Neural cell (in vitro differentiated cells): ENCODE data around the gene MRPL24. TPM values are rescaled to one million over a fixed set of nuclear protein-coding genes. Genes with fewer than 3 reads are reported as not detected.

ENCODE experiments used
- H2AFZ ChIP-seq: fragments of 200-600, 300-800 bp; sonication (generic), shearing (Covaris generic); 2 replicates; pipeline ENCODE4 v1.6.0; 2014; ENCODE audit warnings: low read depth, mild to moderate bottlenecking, antibody characterized with exemption, low read length, moderate library complexity
- H3F3A ChIP-seq: fragments of 200-600 bp; shearing (Covaris generic); 2 replicates; pipeline ENCODE4 v1.6.1; 2016; ENCODE audit warnings: mild to moderate bottlenecking, moderate library complexity, mixed read lengths, antibody characterized with exemption, low read length; ENCODE audit not compliant: insufficient read depth, poor library complexity, severe bottlenecking
- H3K27ac ChIP-seq: fragments of 200-600, 300-800 bp; sonication (generic), shearing (Covaris generic); 2 replicates; pipeline ENCODE4 v1.5.1; 2014; ENCODE audit warnings: mild to moderate bottlenecking, low read length, moderate library complexity
- H3K27me3 ChIP-seq: fragments of 300-800, 200-600 bp; sonication (generic), shearing (Covaris generic); 2 replicates; pipeline ENCODE4 v1.6.0; 2014; ENCODE audit warnings: mild to moderate bottlenecking, low read depth, low read length, moderate library complexity; ENCODE audit not compliant: insufficient read depth
- H3K36me3 ChIP-seq: fragments of 300-800, 200-600 bp; sonication (generic), shearing (Covaris generic); 2 replicates; pipeline ENCODE4 v1.5.1; 2014; ENCODE audit warnings: mild to moderate bottlenecking, antibody characterized with exemption, low read length, moderate library complexity; ENCODE audit not compliant: insufficient read depth
- H3K4me2 ChIP-seq: fragments of 300-800, 200-600 bp; sonication (generic), shearing (Covaris generic); 2 replicates; pipeline ENCODE4 v1.6.0; 2014; ENCODE audit warnings: mild to moderate bottlenecking, low read length
- H3K4me3 ChIP-seq: fragments of 300-800, 200-600 bp; sonication (generic), shearing (Covaris generic); 2 replicates; pipeline ENCODE4 v1.5.1; 2014; ENCODE audit warnings: mild to moderate bottlenecking, low read length, moderate library complexity
- H3K79me2 ChIP-seq: fragments of 200-600 bp; shearing (Covaris generic); replicated peaks from 2 replicates; pipeline ENCODE4 v1.6.0; 2014; ENCODE audit warnings: mild to moderate bottlenecking, low read length, moderate library complexity; ENCODE audit not compliant: insufficient read depth
- H3K9ac ChIP-seq: fragments of 300-800, 200-600 bp; sonication (generic), shearing (Covaris generic); 2 replicates; pipeline ENCODE4 v1.6.1; 2016; ENCODE audit warnings: mild to moderate bottlenecking, low read length, mixed read lengths
- H3K9me2 ChIP-seq: fragments of 200-600 bp; shearing (Covaris generic); 2 replicates; pipeline ENCODE4 v1.6.1; 2016; ENCODE audit warnings: mild to moderate bottlenecking, low read length, mixed read lengths; ENCODE audit not compliant: insufficient read depth
- H3K9me3 ChIP-seq: fragments of 200-600, 300-800 bp; sonication (generic), shearing (Covaris generic); 2 replicates; pipeline ENCODE4 v1.6.1; 2016; ENCODE audit warnings: mild to moderate bottlenecking, mixed run types, low read length, moderate library complexity, mixed read lengths
- H4K20me1 ChIP-seq: fragments of 200-600 bp; shearing (Covaris generic); 2 replicates; pipeline ENCODE4 v1.6.1; 2016; ENCODE audit warnings: mild to moderate bottlenecking, mixed run types; ENCODE audit not compliant: insufficient read depth
- EP300 ChIP-seq: fragments of 450-650 bp; conservative IDR thresholded peaks from 2 replicates; pipeline ENCODE4 v1.6.1; 2014; ENCODE audit warnings: antibody characterized with exemption, mild to moderate bottlenecking, moderate library complexity; ENCODE audit not compliant: poor library complexity, severe bottlenecking
- EZH2 ChIP-seq: fragments of 200-600, 300-800 bp; shearing (Covaris generic), sonication (generic); IDR thresholded peaks from 2 replicates; pipeline ENCODE4 v1.6.1; 2014; ENCODE audit warnings: antibody characterized with exemption, low read length, borderline replicate concordance, mild to moderate bottlenecking; ENCODE audit not compliant: insufficient read depth, poor library complexity, severe bottlenecking
- MXI1 ChIP-seq: fragments of 450-650 bp; conservative IDR thresholded peaks from 2 replicates; pipeline ENCODE4 v1.6.1; 2014; ENCODE audit warnings: antibody characterized with exemption, mild to moderate bottlenecking; ENCODE audit not compliant: poor library complexity, severe bottlenecking
- POLR2AphosphoS5 ChIP-seq: IDR thresholded peaks from 2 replicates; pipeline ENCODE4 v1.6.1; 2012
- RAD21 ChIP-seq: fragments of 450-650 bp; conservative IDR thresholded peaks from 2 replicates; pipeline ENCODE4 v1.6.1; 2014; ENCODE audit warnings: antibody characterized with exemption, mild to moderate bottlenecking, moderate library complexity
- SMC3 ChIP-seq: fragments of 450-650 bp; conservative IDR thresholded peaks from 2 replicates; pipeline ENCODE4 v1.6.1; 2014; ENCODE audit warnings: antibody characterized with exemption, mild to moderate bottlenecking, moderate library complexity; ENCODE audit not compliant: poor library complexity
- TAF1 ChIP-seq: IDR thresholded peaks from 2 replicates; pipeline ENCODE4 v1.6.1; 2012; ENCODE audit warnings: low read depth
- polyA minus RNA-seq: library from RNA; depleted of rRNA, polyadenylated mRNA; stranded (reverse); fragments of >200 nt; gene quantifications from 2 replicates; pipeline ENCODE4 v1.2.3, GENCODE V29; 2014
- polyA plus RNA-seq: library from polyadenylated mRNA; depleted of rRNA; stranded (reverse); fragments of >200 nt; gene quantifications from 2 replicates; pipeline ENCODE4 v1.2.3, GENCODE V29; 2014
- TF ChIP-seq, protein P1 (sequence below): fragments of 450-650 bp; IDR thresholded peaks from 2 replicates; pipeline ENCODE4 v1.5.1; 2014; ENCODE audit warnings: antibody characterized with exemption, mild to moderate bottlenecking, moderate library complexity; ENCODE audit not compliant: poor library complexity, severe bottlenecking
- TF ChIP-seq, protein P2 (sequence below): IDR thresholded peaks from 2 replicates; pipeline ENCODE4 v1.6.1; 2012; ENCODE audit warnings: borderline replicate concordance

MRPL24 gene
- polyA plus RNA-seq (34.4 and 56.5 TPM in 2 replicates), polyA minus RNA-seq (7.9 and 9.3 TPM in 2 replicates)

DNA sequence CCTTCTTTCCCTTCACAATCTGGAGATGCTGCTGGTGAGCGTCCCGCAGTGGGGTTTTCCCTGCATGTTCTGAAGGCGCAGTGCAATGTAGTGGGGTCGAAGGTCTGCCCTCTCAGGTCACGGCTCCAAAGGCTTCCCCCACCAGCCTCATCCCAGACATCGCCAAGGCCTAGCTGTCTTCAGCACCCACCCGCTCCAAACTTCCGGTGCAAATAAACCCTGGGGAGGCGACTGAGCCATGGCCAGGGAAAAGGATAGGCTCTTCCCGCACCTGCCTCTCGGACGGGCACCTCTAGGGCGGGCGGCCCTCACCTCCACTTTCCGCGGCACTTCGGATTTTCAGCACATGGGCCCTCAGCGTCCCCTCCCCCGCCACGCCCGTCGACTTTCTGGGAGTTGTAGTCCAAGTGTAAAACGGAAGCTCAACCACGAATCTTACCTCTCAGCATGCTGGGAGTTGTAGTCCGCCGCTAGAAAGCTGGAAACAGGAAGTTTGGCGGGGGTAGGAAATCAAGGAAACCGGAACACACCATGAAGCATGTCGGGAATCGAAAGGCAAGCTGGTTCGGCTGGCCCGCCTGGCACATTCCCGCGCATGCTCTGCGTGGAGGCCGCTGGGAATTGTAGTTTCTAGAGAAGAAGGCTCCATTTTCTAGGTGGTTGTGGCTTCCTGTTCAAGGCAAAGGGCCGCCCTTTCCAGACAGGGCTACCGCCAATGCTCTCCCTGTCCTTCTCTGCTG lies at the start of gene MRPL24:
MRPL24 (minus strand) TSS at position 348 of the 740 bp plus-strand sequence. CDS start 2,384 bp downstream, outside the sequence.
- H3K9ac ChIP-seq = peak within 1 kb of the TSS; percentile 73
- H2AFZ ChIP-seq = peak within 1 kb of the TSS; percentile 61
- no peaks in the 10 kb centered on the region for H3K27me3 ChIP-seq
- H3F3A ChIP-seq = no peaks in the 10 kb centered on the region
- H3K36me3 ChIP-seq = no peaks in the 10 kb centered on the region
- TF ChIP-seq POLR2AphosphoS5 (peak; percentile 70), TAF1 (no peak), MXI1 (peak; percentile 99), SMC3 (peak; percentile 57), EZH2 (no peak), RAD21 (peak; percentile 35), EP300 (peak; percentile 52)
- TF ChIP-seq, protein P1, sequence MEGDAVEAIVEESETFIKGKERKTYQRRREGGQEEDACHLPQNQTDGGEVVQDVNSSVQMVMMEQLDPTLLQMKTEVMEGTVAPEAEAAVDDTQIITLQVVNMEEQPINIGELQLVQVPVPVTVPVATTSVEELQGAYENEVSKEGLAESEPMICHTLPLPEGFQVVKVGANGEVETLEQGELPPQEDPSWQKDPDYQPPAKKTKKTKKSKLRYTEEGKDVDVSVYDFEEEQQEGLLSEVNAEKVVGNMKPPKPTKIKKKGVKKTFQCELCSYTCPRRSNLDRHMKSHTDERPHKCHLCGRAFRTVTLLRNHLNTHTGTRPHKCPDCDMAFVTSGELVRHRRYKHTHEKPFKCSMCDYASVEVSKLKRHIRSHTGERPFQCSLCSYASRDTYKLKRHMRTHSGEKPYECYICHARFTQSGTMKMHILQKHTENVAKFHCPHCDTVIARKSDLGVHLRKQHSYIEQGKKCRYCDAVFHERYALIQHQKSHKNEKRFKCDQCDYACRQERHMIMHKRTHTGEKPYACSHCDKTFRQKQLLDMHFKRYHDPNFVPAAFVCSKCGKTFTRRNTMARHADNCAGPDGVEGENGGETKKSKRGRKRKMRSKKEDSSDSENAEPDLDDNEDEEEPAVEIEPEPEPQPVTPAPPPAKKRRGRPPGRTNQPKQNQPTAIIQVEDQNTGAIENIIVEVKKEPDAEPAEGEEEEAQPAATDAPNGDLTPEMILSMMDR = peak; percentile 39
- TF ChIP-seq, protein P2, sequence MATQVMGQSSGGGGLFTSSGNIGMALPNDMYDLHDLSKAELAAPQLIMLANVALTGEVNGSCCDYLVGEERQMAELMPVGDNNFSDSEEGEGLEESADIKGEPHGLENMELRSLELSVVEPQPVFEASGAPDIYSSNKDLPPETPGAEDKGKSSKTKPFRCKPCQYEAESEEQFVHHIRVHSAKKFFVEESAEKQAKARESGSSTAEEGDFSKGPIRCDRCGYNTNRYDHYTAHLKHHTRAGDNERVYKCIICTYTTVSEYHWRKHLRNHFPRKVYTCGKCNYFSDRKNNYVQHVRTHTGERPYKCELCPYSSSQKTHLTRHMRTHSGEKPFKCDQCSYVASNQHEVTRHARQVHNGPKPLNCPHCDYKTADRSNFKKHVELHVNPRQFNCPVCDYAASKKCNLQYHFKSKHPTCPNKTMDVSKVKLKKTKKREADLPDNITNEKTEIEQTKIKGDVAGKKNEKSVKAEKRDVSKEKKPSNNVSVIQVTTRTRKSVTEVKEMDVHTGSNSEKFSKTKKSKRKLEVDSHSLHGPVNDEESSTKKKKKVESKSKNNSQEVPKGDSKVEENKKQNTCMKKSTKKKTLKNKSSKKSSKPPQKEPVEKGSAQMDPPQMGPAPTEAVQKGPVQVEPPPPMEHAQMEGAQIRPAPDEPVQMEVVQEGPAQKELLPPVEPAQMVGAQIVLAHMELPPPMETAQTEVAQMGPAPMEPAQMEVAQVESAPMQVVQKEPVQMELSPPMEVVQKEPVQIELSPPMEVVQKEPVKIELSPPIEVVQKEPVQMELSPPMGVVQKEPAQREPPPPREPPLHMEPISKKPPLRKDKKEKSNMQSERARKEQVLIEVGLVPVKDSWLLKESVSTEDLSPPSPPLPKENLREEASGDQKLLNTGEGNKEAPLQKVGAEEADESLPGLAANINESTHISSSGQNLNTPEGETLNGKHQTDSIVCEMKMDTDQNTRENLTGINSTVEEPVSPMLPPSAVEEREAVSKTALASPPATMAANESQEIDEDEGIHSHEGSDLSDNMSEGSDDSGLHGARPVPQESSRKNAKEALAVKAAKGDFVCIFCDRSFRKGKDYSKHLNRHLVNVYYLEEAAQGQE = no peak
- H3K9me3 ChIP-seq = no peaks in the 10 kb centered on the region
- H3K79me2 ChIP-seq = peaks cover 10% of the 10 kb centered on the region
- no peaks in the 10 kb centered on the region for H3K9me2 ChIP-seq
- H3K27ac ChIP-seq = peak within 1 kb of the TSS; percentile 88
- H3K4me2 ChIP-seq = peak within 1 kb of the TSS; percentile 74
- H3K4me3 ChIP-seq = peak within 1 kb of the TSS; percentile 77
- H4K20me1 ChIP-seq = no peaks in the 10 kb centered on the region

DNA sequence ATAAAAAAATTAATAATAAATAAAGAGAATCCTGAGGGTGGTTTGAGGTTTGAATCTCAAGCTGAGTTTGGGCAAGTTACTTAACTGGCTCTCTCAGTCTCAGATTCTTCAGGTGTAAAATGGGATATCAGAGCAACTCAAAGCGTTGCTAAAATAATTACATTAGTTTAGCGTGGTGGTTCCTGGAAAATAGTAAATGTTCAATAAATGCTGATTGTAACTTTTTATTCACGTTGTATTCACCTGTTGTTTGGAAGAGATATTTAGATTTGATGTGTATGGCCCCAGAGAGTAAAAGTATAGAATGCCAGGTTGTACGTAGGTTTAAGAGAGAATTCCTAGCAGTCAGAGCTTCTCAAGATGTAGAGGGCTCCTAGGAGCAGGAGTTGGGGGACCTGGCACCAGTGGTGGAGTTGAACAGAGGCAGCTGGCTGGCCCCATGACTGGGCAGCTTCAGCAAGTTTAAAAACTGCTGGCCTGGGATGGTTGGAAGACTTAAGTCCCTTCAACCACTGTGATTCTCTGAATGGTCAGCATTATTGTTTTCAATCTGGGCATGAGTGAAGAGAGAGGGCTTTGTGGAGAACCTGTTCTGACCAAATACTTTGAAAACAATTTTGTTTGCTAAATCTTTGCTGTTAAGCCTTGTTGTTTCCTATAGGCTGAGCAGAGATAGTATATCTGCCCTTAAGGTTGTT lies 48.9 kb upstream of the MRPL24 start:
- Histone ChIP-seq H3K27me3 (no peaks in the 10 kb centered on the region), H4K20me1 (no peaks in the 10 kb centered on the region), H3K9me3 (no peaks in the 10 kb centered on the region), H3K79me2 (peaks cover 3% of the 10 kb centered on the region), H3K9ac (no peak overlapping the region), H3K9me2 (no peaks in the 10 kb centered on the region), H3K27ac (no peak overlapping the region), H3K4me2 (no peak overlapping the region), H3F3A (no peaks in the 10 kb centered on the region), H3K4me3 (no peak overlapping the region), H2AFZ (no peak overlapping the region), H3K36me3 (peaks cover 9% of the 10 kb centered on the region)
- TF ChIP-seq MXI1 (no peak), POLR2AphosphoS5 (no peak), EP300 (no peak), EZH2 (no peak), RAD21 (no peak), SMC3 (no peak), TAF1 (no peak)
- TF ChIP-seq, protein P2 = no peak
- TF ChIP-seq, protein P1 = no peak
